Dermis blood vessel endothelial cell (primary cell): ENCODE measurements around the gene KRTAP1-3. TPM values are rescaled to one million over a fixed set of nuclear protein-coding genes. Genes with fewer than 3 reads are reported as not detected.
"Not testable (repeated sequence)": the region's sequence is repeated elsewhere in the genome, so short reads cannot be mapped to it uniquely, and the experiment has no call there.

Experiments
- DNase-seq: peaks from one replicate; pipeline ENCODE4 v3.0.0; 2010
- total RNA-seq: library from RNA; depleted of rRNA; stranded (reverse); fragments of >200 nt; gene quantifications from 2 replicates; pipeline ENCODE4 v1.2.3, GENCODE V29; 2014

The KRTAP1-3 gene
- total RNA-seq, 1 donor from 2014 or later: not detected

- DNase-seq: no peak
Measured at GRCh38 chr17:41009301-41009760, 25.3 kb downstream of the KRTAP1-3 start.

GRCh38 chr17:41008811-41009210 lies 25.9 kb downstream of the KRTAP1-3 start, which contains the start of gene KRTAP3-1:
TSS of gene KRTAP3-1 (minus strand) at chr17:41009128. CDS start at chr17:41009074, 54 bp downstream.
- DNase-seq: no peak

GRCh38 chr17:41004397-41004796 lies 30.3 kb downstream of the KRTAP1-3 start:
- no peak for DNase-seq

- DNase-seq: no peak
Measured at GRCh38 chr17:41003926-41004325, 30.7 kb downstream of the KRTAP1-3 start.

GRCh38 chr17:41002814-41003213 lies 31.9 kb downstream of the KRTAP1-3 start:
- no peak for DNase-seq

GRCh38 chr17:41001795-41002194 lies 32.9 kb downstream of the KRTAP1-3 start:
- DNase-seq: no peak

- DNase-seq: not testable (repeated sequence)
Measured at GRCh38 chr17:40999563-40999962, 35.1 kb downstream of the KRTAP1-3 start, which contains the start of gene KRTAP3-2. TSS of gene KRTAP3-2 (minus strand) at chr17:40999906. CDS start at chr17:40999853, 53 bp downstream.

- no peak for DNase-seq
Measured at GRCh38 chr17:40997361-40997760, 37.3 kb downstream of the KRTAP1-3 start.

GRCh38 chr17:40996829-40997228 lies 37.8 kb downstream of the KRTAP1-3 start:
- no peak for DNase-seq

- no peak for DNase-seq
Measured at GRCh38 chr17:40995116-40995515, 39.6 kb downstream of the KRTAP1-3 start.

- DNase-seq: no peak
Measured at GRCh38 chr17:40993839-40994238, 40.8 kb downstream of the KRTAP1-3 start, which contains the start of gene KRTAP3-3. TSS of gene KRTAP3-3 (minus strand) at chr17:40994164. CDS start at chr17:40994097, 67 bp downstream.

- no peak for DNase-seq
Measured at GRCh38 chr17:40993084-40993483, 41.6 kb downstream of the KRTAP1-3 start.

- DNase-seq: no peak
Measured at GRCh38 chr17:40992666-40993065, 42.0 kb downstream of the KRTAP1-3 start.

GRCh38 chr17:40986920-40987319 lies 47.8 kb downstream of the KRTAP1-3 start:
- DNase-seq: no peak

- DNase-seq: no peak
Measured at GRCh38 chr17:40984226-40984625, 50.4 kb downstream of the KRTAP1-3 start, which contains the start of gene KRT40. TSS of gene KRT40 (minus strand) at chr17:40984326. CDS start at chr17:40984273, 53 bp downstream.

Other genes with a start within 250 kb of the KRTAP1-3 start
- gene KRT28, start 234.9 kb downstream of the KRTAP1-3 start, total RNA-seq: not detected in 2 replicates
- gene KRT10, start 212.3 kb downstream of the KRTAP1-3 start, total RNA-seq: 4.9 and 5.3 TPM in 2 replicates
- gene KRT12, start 167.7 kb downstream of the KRTAP1-3 start, total RNA-seq: not detected in 2 replicates
- not detected in 2 replicates for gene KRT20, start 149.6 kb downstream of the KRTAP1-3 start, total RNA-seq
- 0.47 and 1.9 TPM in 2 replicates for gene KRT23, start 97.2 kb downstream of the KRTAP1-3 start, total RNA-seq
- not detected in 2 replicates for gene KRT39, start 67.9 kb downstream of the KRTAP1-3 start, total RNA-seq
- gene KRT40, start 50.5 kb downstream of the KRTAP1-3 start, total RNA-seq: not detected in 2 replicates
- not detected in 2 replicates for gene KRTAP3-3, start 40.7 kb downstream of the KRTAP1-3 start, total RNA-seq
- gene KRTAP3-2, start 35.0 kb downstream of the KRTAP1-3 start, total RNA-seq: not detected in 2 replicates
- not detected in 2 replicates for gene KRTAP3-1, start 25.7 kb downstream of the KRTAP1-3 start, total RNA-seq
- not detected in 2 replicates for gene KRTAP1-5, start 7.7 kb downstream of the KRTAP1-3 start, total RNA-seq
- not detected in 2 replicates for gene KRTAP1-4, start 4.7 kb downstream of the KRTAP1-3 start, total RNA-seq
- gene KRTAP1-1, start 6.6 kb upstream of the KRTAP1-3 start, total RNA-seq: not detected in 2 replicates
- gene KRTAP2-1, start 12.4 kb upstream of the KRTAP1-3 start, total RNA-seq: not detected in 2 replicates
- gene KRTAP2-2, start 20.4 kb upstream of the KRTAP1-3 start, total RNA-seq: not detected in 2 replicates
- not detected in 2 replicates for gene KRTAP2-3, start 25.2 kb upstream of the KRTAP1-3 start, total RNA-seq
- not detected in 2 replicates for gene KRTAP2-4, start 31.0 kb upstream of the KRTAP1-3 start, total RNA-seq
- not detected in 2 replicates for gene KRTAP4-7, start 49.3 kb upstream of the KRTAP1-3 start, total RNA-seq
- not detected in 2 replicates for gene KRTAP4-8, start 63.3 kb upstream of the KRTAP1-3 start, total RNA-seq
- gene KRTAP4-16, start 67.3 kb upstream of the KRTAP1-3 start, total RNA-seq: not detected in 2 replicates
- gene KRTAP4-9, start 70.5 kb upstream of the KRTAP1-3 start, total RNA-seq: not detected in 2 replicates
- gene KRTAP4-11, start 83.5 kb upstream of the KRTAP1-3 start, total RNA-seq: not detected in 2 replicates
- not detected in 2 replicates for gene KRTAP4-12, start 89.3 kb upstream of the KRTAP1-3 start, total RNA-seq
- 0.19 TPM in 1 of 2 replicates, not detected in the other for gene KRTAP4-6, start 105.7 kb upstream of the KRTAP1-3 start, total RNA-seq
- not detected in 2 replicates for gene KRTAP4-5, start 115.0 kb upstream of the KRTAP1-3 start, total RNA-seq
- not detected in 2 replicates for gene KRTAP4-4, start 125.9 kb upstream of the KRTAP1-3 start, total RNA-seq
- not detected in 2 replicates for gene KRTAP4-3, start 133.3 kb upstream of the KRTAP1-3 start, total RNA-seq
- gene KRTAP4-2, start 143.3 kb upstream of the KRTAP1-3 start, total RNA-seq: not detected in 2 replicates
- gene KRTAP4-1, start 150.0 kb upstream of the KRTAP1-3 start, total RNA-seq: not detected in 2 replicates
- gene KRTAP9-1, start 155.0 kb upstream of the KRTAP1-3 start, total RNA-seq: not detected in 2 replicates
- gene KRTAP9-2, start 191.8 kb upstream of the KRTAP1-3 start, total RNA-seq: not detected in 2 replicates
- gene KRTAP9-3, start 197.6 kb upstream of the KRTAP1-3 start, total RNA-seq: not detected in 2 replicates
- not detected in 2 replicates for gene KRTAP9-8, start 203.1 kb upstream of the KRTAP1-3 start, total RNA-seq
- gene KRTAP9-4, start 214.8 kb upstream of the KRTAP1-3 start, total RNA-seq: not detected in 2 replicates
- gene KRTAP9-9, start 220.5 kb upstream of the KRTAP1-3 start, total RNA-seq: not detected in 2 replicates
- gene KRTAP9-6, start 230.5 kb upstream of the KRTAP1-3 start, total RNA-seq: not detected in 2 replicates
- gene KRTAP9-7, start 240.8 kb upstream of the KRTAP1-3 start, total RNA-seq: not detected in 2 replicates